ENCODE results near the gene RNF14. TPM values are rescaled to one million over a fixed set of nuclear protein-coding genes. Genes with fewer than 3 reads are reported as not detected.

The RNF14 gene
- total and polyA plus RNA-seq, 9 donors: 34.1 to 47.1 (median 38.1) TPM

DNA sequence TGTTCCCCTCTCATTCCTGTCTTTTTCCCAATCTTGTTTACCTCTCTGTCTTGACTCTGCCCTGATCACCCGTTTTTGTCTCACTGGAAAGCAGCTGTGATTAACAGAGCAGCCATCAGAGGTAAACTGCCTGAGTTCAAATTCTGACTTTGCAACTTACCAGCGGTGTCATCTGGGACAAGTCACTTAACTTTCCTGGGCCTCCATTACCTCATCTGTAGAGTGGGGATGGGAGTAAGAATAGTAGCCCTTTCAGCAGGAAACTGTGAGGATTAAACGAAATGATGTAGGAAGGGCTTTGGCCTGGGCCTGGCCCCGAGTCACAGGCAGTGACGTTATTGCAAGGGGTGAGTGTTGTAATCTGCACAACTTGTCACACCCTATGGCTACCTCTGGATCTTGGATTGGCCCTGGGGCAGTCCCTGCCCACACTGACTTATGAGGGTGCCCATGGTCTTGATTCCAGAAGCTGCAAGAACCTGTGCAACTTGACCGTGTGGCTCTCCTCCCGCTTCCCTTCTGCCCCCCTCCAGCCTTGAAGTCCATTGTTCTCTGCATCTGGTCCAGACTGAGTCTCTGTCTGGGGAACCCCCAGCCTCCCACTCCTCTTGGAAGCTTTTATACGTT, 10.2 kb upstream of the RNF14 start:
- peak overlapping the region; percentile 88 for H3K27ac ChIP-seq (ENCODE audit: low read length)
- peaks cover 5% of the 10 kb centered on the region for H3K36me3 ChIP-seq (ENCODE audit: control insufficient read depth, insufficient read depth, low read length)
- WGBS (ENCODE audit: insufficient coverage): 54% methylated on average over 5 of the region's 8 CpGs
- no peak overlapping the region for H3K4me3 ChIP-seq (ENCODE audit: low read length)
- peaks cover 34% of the 10 kb centered on the region for H3K4me1 ChIP-seq (ENCODE audit: control insufficient read depth, insufficient read depth, low read length)
- H3K27me3 ChIP-seq (ENCODE audit: control insufficient read depth, insufficient read depth, low read length): no peaks in the 10 kb centered on the region
- peak; percentile 57 for DNase-seq
- no peaks in the 10 kb centered on the region for H3K9me3 ChIP-seq (replicated peaks; ENCODE audit: control insufficient read depth, low read depth, low read length)

DNA sequence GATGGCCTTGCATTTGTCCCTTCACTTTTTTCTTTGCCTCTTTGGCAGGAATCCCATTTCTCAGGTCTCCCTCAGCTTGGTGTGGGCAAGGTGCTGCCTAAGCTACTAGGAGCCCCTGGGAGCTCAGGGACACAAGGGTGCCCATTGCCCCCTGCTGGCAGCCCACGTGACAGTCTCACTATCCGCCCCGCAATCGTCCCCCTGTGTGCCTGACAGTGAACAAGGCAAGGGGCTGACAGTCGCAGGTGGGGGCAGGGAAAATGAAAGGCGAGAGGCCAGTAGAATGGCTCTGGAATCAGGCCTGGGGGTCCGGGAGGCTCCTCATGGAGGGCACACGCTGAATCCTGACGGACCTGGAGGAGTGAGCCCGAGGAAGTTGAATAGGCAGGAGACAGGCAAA, 8.9 kb upstream of the RNF14 start:
- 55% methylated on average over 10 of the region's 10 CpGs for whole genome bisulfite sequencing (ENCODE audit: insufficient coverage)
- H3K9me3 ChIP-seq (replicated peaks; ENCODE audit: control insufficient read depth, low read depth, low read length): no peaks in the 10 kb centered on the region
- no peak overlapping the region for H3K4me3 ChIP-seq (ENCODE audit: low read length)
- H3K27ac ChIP-seq (ENCODE audit: low read length): peak overlapping the region; percentile 2
- peaks cover 40% of the 10 kb centered on the region for H3K4me1 ChIP-seq (ENCODE audit: control insufficient read depth, insufficient read depth, low read length)
- no peaks in the 10 kb centered on the region for H3K27me3 ChIP-seq (ENCODE audit: control insufficient read depth, insufficient read depth, low read length)
- DNase-seq: no peak
- peaks cover 5% of the 10 kb centered on the region for H3K36me3 ChIP-seq (ENCODE audit: control insufficient read depth, insufficient read depth, low read length)

DNA sequence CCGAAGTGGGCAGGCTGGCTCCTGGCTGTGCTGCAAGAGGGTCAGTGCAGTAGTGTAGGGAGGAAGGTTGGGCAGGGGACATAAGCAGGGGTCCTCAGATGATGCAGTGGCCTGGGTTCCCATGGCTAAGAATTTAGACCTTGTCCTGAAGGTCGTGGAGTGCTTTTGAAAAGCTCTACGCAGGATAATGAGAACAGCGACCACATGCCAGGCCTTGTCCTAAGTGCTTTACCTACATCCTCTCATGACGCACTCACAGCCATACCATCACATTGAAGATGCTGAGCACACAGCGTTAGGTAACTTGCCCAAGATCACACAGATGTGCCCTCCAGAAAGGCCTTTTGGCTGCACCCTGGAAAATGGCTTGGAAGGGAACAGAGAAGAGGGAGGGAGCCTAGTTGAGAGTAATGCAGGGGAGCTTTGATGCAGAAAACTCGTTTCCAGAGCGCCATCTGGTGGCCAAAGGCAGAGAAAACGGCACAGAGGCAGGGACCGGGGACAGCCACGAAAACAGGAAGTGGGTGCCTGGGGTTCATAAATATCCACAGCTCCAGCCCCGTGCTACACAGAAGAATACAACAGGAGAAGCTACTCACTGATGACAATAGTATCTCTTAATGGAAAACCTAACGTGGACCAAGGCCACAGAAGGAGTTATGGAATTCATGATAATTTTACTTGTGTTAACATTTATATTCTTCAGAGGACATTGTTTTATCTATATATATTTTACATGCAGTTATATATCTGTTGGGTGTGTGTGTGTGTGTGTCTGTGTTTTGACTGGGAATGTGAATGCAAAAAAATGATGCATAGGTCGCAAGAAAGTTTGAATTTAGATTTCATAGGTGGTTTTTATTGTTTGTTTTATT, 8.2 kb upstream of the RNF14 start:
- DNase-seq: peak; percentile 96
- no peaks in the 10 kb centered on the region for H3K9me3 ChIP-seq (replicated peaks; ENCODE audit: control insufficient read depth, low read depth, low read length)
- 52% methylated on average over 7 of the region's 14 CpGs for WGBS (ENCODE audit: insufficient coverage)
- H3K4me1 ChIP-seq (ENCODE audit: control insufficient read depth, insufficient read depth, low read length): peaks cover 45% of the 10 kb centered on the region
- H3K36me3 ChIP-seq (ENCODE audit: control insufficient read depth, insufficient read depth, low read length): peaks cover 5% of the 10 kb centered on the region
- no peak overlapping the region for H3K4me3 ChIP-seq (ENCODE audit: low read length)
- no peaks in the 10 kb centered on the region for H3K27me3 ChIP-seq (ENCODE audit: control insufficient read depth, insufficient read depth, low read length)
- peak overlapping the region; percentile 3 for H3K27ac ChIP-seq (ENCODE audit: low read length)

DNA sequence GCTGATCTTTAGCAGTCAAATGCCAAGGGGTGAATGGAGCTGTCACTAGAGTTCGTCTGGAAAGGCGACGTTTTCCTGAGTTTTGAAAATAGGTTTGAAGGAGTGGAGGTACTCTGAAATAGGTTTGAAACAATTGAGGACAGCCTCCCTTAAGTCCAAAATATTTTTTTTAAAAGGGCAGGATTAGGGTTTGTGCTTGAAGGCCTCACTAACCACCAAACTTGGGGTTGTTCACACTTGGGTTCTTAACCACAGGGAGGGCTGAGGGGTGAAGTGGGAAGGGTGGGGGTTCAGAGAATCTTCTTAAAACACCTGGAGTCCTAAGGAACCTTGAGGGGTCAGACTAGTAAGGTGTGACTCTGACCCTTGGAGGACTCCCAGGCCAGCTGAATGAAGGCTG, 7.4 kb upstream of the RNF14 start:
- H3K4me1 ChIP-seq (ENCODE audit: control insufficient read depth, insufficient read depth, low read length): peaks cover 45% of the 10 kb centered on the region
- H3K36me3 ChIP-seq (ENCODE audit: control insufficient read depth, insufficient read depth, low read length): no peaks in the 10 kb centered on the region
- H3K9me3 ChIP-seq (replicated peaks; ENCODE audit: control insufficient read depth, low read depth, low read length): no peaks in the 10 kb centered on the region
- no peak overlapping the region for H3K27ac ChIP-seq (ENCODE audit: low read length)
- no peak for DNase-seq
- no peak overlapping the region for H3K4me3 ChIP-seq (ENCODE audit: low read length)
- no peaks in the 10 kb centered on the region for H3K27me3 ChIP-seq (ENCODE audit: control insufficient read depth, insufficient read depth, low read length)
- 93% methylated on average over 3 of the region's 3 CpGs for WGBS (ENCODE audit: insufficient coverage)

DNA sequence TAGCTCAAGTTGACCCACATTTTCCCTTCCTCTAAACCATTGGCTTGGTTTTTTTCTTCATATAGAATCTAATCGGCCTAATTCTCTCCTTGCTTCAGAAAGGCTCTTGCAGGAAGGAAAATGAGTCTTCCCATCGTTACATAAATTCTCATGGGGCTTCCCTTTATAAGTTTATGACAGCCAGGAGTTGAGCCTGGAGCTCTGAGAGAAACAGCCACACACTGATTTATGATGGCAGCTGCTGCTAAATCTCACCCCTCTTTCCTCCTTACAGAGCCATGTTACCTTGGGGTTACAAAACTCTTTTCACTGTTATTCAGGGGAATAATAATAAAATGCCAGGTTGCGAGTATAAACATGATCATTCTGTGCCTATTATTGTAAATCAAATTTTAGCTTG, 5.2 kb upstream of the RNF14 start:
- WGBS (ENCODE audit: insufficient coverage): no CpG with 5 or more reads among the region's 3 CpGs
- Histone ChIP-seq H3K9me3 (replicated peaks; ENCODE audit: control insufficient read depth, low read depth, low read length) (no peaks in the 10 kb centered on the region), H3K36me3 (ENCODE audit: control insufficient read depth, insufficient read depth, low read length) (no peaks in the 10 kb centered on the region), H3K4me1 (ENCODE audit: control insufficient read depth, insufficient read depth, low read length) (peaks cover 29% of the 10 kb centered on the region), H3K27me3 (ENCODE audit: control insufficient read depth, insufficient read depth, low read length) (no peaks in the 10 kb centered on the region), H3K27ac (ENCODE audit: low read length) (no peak overlapping the region), H3K4me3 (ENCODE audit: low read length) (no peak overlapping the region)
- no peak for DNase-seq

DNA sequence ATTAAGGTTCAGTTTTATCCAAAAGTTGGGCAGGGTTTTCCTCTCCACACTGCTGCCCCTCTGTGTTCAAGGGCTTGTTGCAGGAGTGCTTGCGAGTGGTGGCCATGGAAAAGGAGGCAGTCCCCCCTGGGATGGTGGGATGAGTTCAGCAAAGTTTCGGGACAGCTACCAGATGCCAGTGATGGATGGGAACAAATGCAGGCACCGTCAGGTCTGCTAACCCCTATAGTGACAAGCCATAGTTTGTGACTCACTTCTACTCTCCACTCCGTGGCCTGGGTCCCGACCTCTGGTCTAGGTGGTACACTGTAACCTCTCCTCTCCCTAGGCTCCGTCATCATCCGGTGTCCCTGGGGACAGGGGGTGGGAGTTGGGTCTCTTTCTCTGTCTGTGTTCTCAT, 3.8 kb upstream of the RNF14 start:
- Histone ChIP-seq H3K4me3 (ENCODE audit: low read length) (no peak overlapping the region), H3K27ac (ENCODE audit: low read length) (peak overlapping the region; percentile 18), H3K4me1 (ENCODE audit: control insufficient read depth, insufficient read depth, low read length) (peaks cover 19% of the 10 kb centered on the region), H3K9me3 (replicated peaks; ENCODE audit: control insufficient read depth, low read depth, low read length) (no peaks in the 10 kb centered on the region), H3K36me3 (ENCODE audit: control insufficient read depth, insufficient read depth, low read length) (no peaks in the 10 kb centered on the region), H3K27me3 (ENCODE audit: control insufficient read depth, insufficient read depth, low read length) (no peaks in the 10 kb centered on the region)
- 83% methylated on average over 1 of the region's 7 CpGs for WGBS (ENCODE audit: insufficient coverage)
- peak; percentile 49 for DNase-seq

DNA sequence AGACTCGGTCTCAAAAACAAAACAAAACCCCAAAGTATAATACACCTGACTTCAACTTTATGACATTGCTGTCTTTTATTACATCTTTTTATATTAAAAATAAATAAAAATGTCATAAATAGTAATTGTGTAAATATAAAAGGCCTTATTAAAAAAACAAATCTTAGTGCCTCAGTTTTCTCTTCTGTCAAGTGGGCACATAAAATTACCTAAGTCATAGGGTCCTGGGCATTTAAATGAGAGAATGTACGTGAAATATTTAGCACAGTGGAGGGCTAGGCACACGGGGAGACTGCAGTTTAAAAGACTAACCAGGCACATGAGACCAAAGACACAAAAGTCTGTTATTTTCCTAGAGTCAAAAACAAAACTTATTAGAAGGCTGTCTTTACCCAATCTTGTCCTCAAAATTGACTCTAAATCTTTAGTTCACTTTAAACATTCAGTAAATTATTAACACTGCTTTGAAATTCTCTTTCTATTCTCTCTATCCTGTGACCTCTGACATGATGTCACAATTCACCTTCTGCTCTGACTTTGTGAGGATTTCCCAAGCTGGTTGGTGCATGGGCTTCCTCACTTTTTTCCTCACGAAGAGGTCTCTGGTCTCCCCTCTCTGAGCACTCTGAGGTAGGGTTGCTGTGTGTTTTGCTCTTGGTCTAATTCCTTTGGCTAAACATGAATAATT, 2.5 kb upstream of the RNF14 start:
- WGBS (ENCODE audit: insufficient coverage): 86% methylated on average over 2 of the region's 4 CpGs
- Histone ChIP-seq H3K9me3 (replicated peaks; ENCODE audit: control insufficient read depth, low read depth, low read length) (no peaks in the 10 kb centered on the region), H3K4me1 (ENCODE audit: control insufficient read depth, insufficient read depth, low read length) (peaks cover 16% of the 10 kb centered on the region), H3K4me3 (ENCODE audit: low read length) (no peak overlapping the region), H3K27me3 (ENCODE audit: control insufficient read depth, insufficient read depth, low read length) (no peaks in the 10 kb centered on the region), H3K27ac (ENCODE audit: low read length) (no peak overlapping the region), H3K36me3 (ENCODE audit: control insufficient read depth, insufficient read depth, low read length) (peaks cover 2% of the 10 kb centered on the region)
- DNase-seq: no peak

DNA sequence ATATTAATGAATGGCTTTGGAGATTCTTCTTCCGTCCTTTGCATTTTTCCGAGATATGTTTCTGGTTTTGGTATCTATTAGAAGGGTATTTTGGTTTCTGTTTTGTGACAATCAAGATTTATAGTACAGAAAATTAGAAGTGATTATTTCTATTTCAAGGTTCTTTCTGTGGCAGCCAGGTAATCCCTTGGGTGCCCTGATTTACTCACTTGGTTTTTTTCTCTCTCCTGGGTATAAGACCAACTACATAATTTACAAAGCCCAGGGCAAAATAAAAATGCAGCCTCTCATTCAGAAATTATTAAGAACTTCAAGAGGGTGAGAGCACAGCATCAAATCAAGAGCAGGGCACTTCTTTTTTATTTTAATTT, 2.0 kb upstream of the RNF14 start:
- no peak for DNase-seq
- Histone ChIP-seq H3K36me3 (ENCODE audit: control insufficient read depth, insufficient read depth, low read length) (peaks cover 2% of the 10 kb centered on the region), H3K27ac (ENCODE audit: low read length) (no peak overlapping the region), H3K9me3 (replicated peaks; ENCODE audit: control insufficient read depth, low read depth, low read length) (no peaks in the 10 kb centered on the region), H3K4me3 (ENCODE audit: low read length) (no peak overlapping the region), H3K27me3 (ENCODE audit: control insufficient read depth, insufficient read depth, low read length) (no peaks in the 10 kb centered on the region), H3K4me1 (ENCODE audit: control insufficient read depth, insufficient read depth, low read length) (peaks cover 16% of the 10 kb centered on the region)
- no CpG with 5 or more reads among the region's 2 CpGs for WGBS (ENCODE audit: insufficient coverage)

DNA sequence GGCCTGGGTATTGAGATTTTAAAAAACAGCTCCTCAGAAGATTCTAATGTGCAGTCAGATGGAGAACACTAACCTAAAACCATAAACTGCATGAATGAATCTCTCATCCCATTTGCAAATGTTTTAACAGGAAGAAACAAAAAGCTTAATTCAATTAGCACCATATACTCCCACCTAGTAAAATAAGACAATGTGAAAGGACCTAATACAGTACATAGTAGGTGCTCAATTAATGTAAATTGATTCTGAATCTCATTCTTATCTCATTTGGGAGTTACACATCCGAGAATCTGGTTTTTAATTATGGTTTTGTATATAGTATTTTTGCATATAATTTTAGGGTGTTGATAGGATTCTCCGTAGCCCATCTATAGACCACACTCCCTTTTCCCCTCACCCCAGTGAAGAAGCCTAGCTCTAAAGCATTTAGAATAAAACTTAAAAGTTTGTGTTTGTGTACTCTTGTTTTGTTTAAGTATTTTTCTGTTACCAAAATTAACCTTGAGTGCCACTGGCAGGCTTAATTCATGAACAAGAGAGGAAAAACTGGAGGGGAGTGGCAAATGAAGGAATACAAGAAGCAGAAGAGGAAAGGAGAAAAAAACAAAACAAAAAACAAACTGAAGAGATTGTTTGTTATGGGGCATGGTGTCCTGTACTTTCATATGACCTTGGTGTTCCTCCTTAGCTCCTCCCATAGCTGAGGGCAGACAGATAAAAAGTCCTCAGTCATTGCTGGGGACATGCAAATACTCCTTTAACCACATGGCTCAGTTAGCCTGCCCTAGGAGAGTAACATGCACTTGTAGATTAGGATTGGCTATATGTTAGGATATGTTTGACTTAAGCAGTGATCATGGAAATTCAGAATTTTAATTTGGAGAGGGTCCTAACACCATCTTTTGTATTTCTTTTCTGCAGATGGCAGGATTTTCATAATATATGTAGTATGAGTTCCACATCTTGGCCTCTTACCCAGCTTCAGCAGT, 1.2 kb downstream of the RNF14 start:
- DNase-seq: no peak
- Histone ChIP-seq H3K9me3 (replicated peaks; ENCODE audit: control insufficient read depth, low read depth, low read length) (no peaks in the 10 kb centered on the region), H3K27me3 (ENCODE audit: control insufficient read depth, insufficient read depth, low read length) (no peaks in the 10 kb centered on the region), H3K27ac (ENCODE audit: low read length) (peak overlapping the region; percentile 98), H3K36me3 (ENCODE audit: control insufficient read depth, insufficient read depth, low read length) (peaks cover 12% of the 10 kb centered on the region), H3K4me1 (ENCODE audit: control insufficient read depth, insufficient read depth, low read length) (peaks cover 9% of the 10 kb centered on the region), H3K4me3 (ENCODE audit: low read length) (peak overlapping the region; percentile 94)
- no CpG with 5 or more reads among the region's 2 CpGs for WGBS (ENCODE audit: insufficient coverage)
